Brain microvascular endothelial cell (primary cell): ENCODE measurements around the gene ZNF436.

Experiments
- DNase-seq: peaks from one replicate; pipeline ENCODE4 v3.0.0-alpha.2; 2020
- H3K27ac ChIP-seq: fragments of 250-450 bp; sonication (Bioruptor Pico); 2 replicates; pipeline ENCODE4 v1.5.1; 2020; ENCODE audit warnings: mild to moderate bottlenecking, moderate library complexity
- H3K27me3 ChIP-seq: fragments of 250-450 bp; sonication (Bioruptor Pico); replicated peaks from 2 replicates; pipeline ENCODE4 v1.5.1; 2020; ENCODE audit warnings: mild to moderate bottlenecking
- H3K36me3 ChIP-seq: fragments of 250-450 bp; sonication (Bioruptor Pico); replicated peaks from 2 replicates; pipeline ENCODE4 v1.5.1; 2020; ENCODE audit warnings: mild to moderate bottlenecking
- H3K4me3 ChIP-seq: 2 replicates; pipeline ENCODE4 v1.5.1; 2011; ENCODE audit warnings: low read depth, mild to moderate bottlenecking, control low read depth, low read length, moderate library complexity
- CTCF ChIP-seq: IDR thresholded peaks from 2 replicates; pipeline ENCODE4 v1.5.1; 2011; ENCODE audit warnings: low read depth, mild to moderate bottlenecking, moderate library complexity, low read length, control low read depth, inconsistent platforms; ENCODE audit errors: missing control alignments
- in situ Hi-C: cut with HindIII; loops from 2 replicates; pipeline ENCODE4 v1.10.0; 2017; ENCODE audit warnings: low sequenced_read_pairs, low pct_ligation_motif_present

ZNF436 gene

GRCh38 chr1:23367451-23367790 is 2.2 kb downstream of the ZNF436 start:
- H3K4me3 ChIP-seq, result peak overlapping the region; percentile 96
- H3K36me3 ChIP-seq, result peaks cover 35% of the 10 kb centered on the region
- DNase-seq, result no peak
- in situ Hi-C loops, result no loop called here
- H3K27ac ChIP-seq, result no peak overlapping the region
- TF ChIP-seq CTCF, result no peak
- no peaks in the 10 kb centered on the region for H3K27me3 ChIP-seq

GRCh38 chr1:23366598-23366997 is 3.0 kb downstream of the ZNF436 start:
- in situ Hi-C loops, result no loop called here
- H3K27me3 ChIP-seq, result no peaks in the 10 kb centered on the region
- no peak for TF ChIP-seq CTCF
- peaks cover 44% of the 10 kb centered on the region for H3K36me3 ChIP-seq
- DNase-seq, result no peak
- H3K27ac ChIP-seq, result no peak overlapping the region
- no peak overlapping the region for H3K4me3 ChIP-seq

GRCh38 chr1:23366146-23366545 is 3.5 kb downstream of the ZNF436 start:
- no peak for TF ChIP-seq CTCF
- peaks cover 48% of the 10 kb centered on the region for H3K36me3 ChIP-seq
- H3K27ac ChIP-seq, result no peak overlapping the region
- H3K4me3 ChIP-seq, result no peak overlapping the region
- in situ Hi-C loops, result no loop called here
- H3K27me3 ChIP-seq, result no peaks in the 10 kb centered on the region
- no peak for DNase-seq

- TF ChIP-seq CTCF, result no peak
- Histone ChIP-seq H3K4me3 (no peak overlapping the region), H3K36me3 (peaks cover 66% of the 10 kb centered on the region), H3K27ac (no peak overlapping the region), H3K27me3 (no peaks in the 10 kb centered on the region)
- no peak for DNase-seq
- in situ Hi-C loops, result no loop called here
Observed at GRCh38 chr1:23362218-23362713, 7.4 kb downstream of the ZNF436 start.

- in situ Hi-C loops, result no loop called here
- no peak overlapping the region for H3K27ac ChIP-seq
- no peak for DNase-seq
- H3K4me3 ChIP-seq, result no peak overlapping the region
- H3K36me3 ChIP-seq, result peaks cover 40% of the 10 kb centered on the region
- no peak for TF ChIP-seq CTCF
- H3K27me3 ChIP-seq, result no peaks in the 10 kb centered on the region
Observed at GRCh38 chr1:23358310-23358875, 11.2 kb downstream of the ZNF436 start.
